ENCODE measurements around the gene EPB41L2.

- TF ChIP-seq, protein P1, sequence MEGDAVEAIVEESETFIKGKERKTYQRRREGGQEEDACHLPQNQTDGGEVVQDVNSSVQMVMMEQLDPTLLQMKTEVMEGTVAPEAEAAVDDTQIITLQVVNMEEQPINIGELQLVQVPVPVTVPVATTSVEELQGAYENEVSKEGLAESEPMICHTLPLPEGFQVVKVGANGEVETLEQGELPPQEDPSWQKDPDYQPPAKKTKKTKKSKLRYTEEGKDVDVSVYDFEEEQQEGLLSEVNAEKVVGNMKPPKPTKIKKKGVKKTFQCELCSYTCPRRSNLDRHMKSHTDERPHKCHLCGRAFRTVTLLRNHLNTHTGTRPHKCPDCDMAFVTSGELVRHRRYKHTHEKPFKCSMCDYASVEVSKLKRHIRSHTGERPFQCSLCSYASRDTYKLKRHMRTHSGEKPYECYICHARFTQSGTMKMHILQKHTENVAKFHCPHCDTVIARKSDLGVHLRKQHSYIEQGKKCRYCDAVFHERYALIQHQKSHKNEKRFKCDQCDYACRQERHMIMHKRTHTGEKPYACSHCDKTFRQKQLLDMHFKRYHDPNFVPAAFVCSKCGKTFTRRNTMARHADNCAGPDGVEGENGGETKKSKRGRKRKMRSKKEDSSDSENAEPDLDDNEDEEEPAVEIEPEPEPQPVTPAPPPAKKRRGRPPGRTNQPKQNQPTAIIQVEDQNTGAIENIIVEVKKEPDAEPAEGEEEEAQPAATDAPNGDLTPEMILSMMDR (IDR thresholded peaks at IDR 0.05), result no peak
- no peak for TF ChIP-seq POLR2AphosphoS5 (IDR thresholded peaks at IDR 0.05)
- no peak for TF ChIP-seq POLR2A (IDR thresholded peaks at IDR 0.05)
- no peak for TF ChIP-seq EP300 (IDR thresholded peaks at IDR 0.05)
Measured at GRCh38 chr6:130847001-130847910, 215.8 kb downstream of the EPB41L2 start.

Measured in upper lobe of left lung (tissue), 4 donors.